GM23338 (cell line): ENCODE data around the gene DDX27. TPM values are rescaled to one million over a fixed set of nuclear protein-coding genes. Genes with fewer than 3 reads are reported as not detected.

Experiments used
- EZH2phosphoT487 ChIP-seq: fragments of 200-600 bp; sonication (generic); IDR thresholded peaks from one replicate; pipeline ENCODE4 v1.8.1; 2018; ENCODE audit warnings: antibody characterized with exemption; ENCODE audit not compliant: unreplicated experiment
- JUNB ChIP-seq: IDR thresholded peaks from one replicate; pipeline ENCODE4 v1.6.1; 2016; ENCODE audit warnings: antibody characterized with exemption; ENCODE audit not compliant: unreplicated experiment
- NANOG ChIP-seq: IDR thresholded peaks from 2 replicates; pipeline ENCODE4 v1.6.1; 2016; ENCODE audit warnings: antibody characterized with exemption, borderline replicate concordance
- ZNF114 ChIP-seq: fragments of 250-450 bp; sonication (Bioruptor Pico); IDR thresholded peaks from 2 replicates; pipeline ENCODE4 v1.5.0; 2020; ENCODE audit warnings: mild to moderate bottlenecking, moderate library complexity
- polyA plus RNA-seq: library from polyadenylated mRNA; unstranded; fragments of >200 nt; fragmentation: Nextera tagmentation; extraction: Ambion mirVana; gene quantifications from 2 replicates; pipeline ENCODE4 v1.2.1, GENCODE V29; 2016
- total RNA-seq: library from RNA; depleted of rRNA; stranded (reverse); fragments of >200 nt; shearing (Covaris generic); gene quantifications from 2 replicates; pipeline ENCODE4 v1.2.3, GENCODE V29; 2014
- TF ChIP-seq, protein P1 (sequence below): fragments of 250-450 bp; sonication (Bioruptor Pico); IDR thresholded peaks from 2 replicates; pipeline ENCODE4 v1.5.0; 2020; ENCODE audit warnings: mild to moderate bottlenecking, moderate library complexity
- TF ChIP-seq, protein P2 (sequence below), 2 experiments: fragments of 200-600 bp in 1 of 2; sonication (generic) in 1 of 2; conservative IDR thresholded peaks; 2 replicates each; pipeline versions ENCODE4 v1.5.1 to v1.6.1; 2016 to 2017; ENCODE audit warnings: antibody characterized with exemption in 2 of 2, low read depth in 2 of 2, mild to moderate bottlenecking in 2 of 2, moderate library complexity in 1 of 2
- TF ChIP-seq, protein P3 (sequence below): IDR thresholded peaks from 2 replicates; pipeline ENCODE4 v1.6.1; 2016; ENCODE audit warnings: antibody characterized with exemption

Gene DDX27
- total and polyA plus RNA-seq, 2 experiments from 2014 or later, result 53.3 to 81.3 TPM

DNA sequence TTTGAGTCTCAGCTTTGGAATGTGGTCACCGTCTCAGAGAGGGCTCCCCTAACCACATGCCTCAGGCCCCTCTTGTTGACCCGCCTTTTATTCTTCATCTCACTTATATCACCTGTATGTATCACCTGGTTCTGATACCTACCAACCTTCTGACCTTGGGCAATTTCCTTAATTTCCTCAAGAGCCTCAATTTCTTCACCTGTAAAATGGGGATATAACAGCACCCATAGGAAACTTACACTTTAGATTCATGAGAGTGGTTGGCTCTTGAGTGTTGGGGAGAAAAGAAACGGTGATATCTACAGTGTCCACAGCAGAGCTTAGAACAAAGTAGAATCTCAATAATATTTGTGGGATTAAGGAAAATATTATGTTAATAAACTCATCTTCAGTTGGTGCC is 4.0 kb upstream of the DDX27 start (continued):
- TF ChIP-seq, protein P1, sequence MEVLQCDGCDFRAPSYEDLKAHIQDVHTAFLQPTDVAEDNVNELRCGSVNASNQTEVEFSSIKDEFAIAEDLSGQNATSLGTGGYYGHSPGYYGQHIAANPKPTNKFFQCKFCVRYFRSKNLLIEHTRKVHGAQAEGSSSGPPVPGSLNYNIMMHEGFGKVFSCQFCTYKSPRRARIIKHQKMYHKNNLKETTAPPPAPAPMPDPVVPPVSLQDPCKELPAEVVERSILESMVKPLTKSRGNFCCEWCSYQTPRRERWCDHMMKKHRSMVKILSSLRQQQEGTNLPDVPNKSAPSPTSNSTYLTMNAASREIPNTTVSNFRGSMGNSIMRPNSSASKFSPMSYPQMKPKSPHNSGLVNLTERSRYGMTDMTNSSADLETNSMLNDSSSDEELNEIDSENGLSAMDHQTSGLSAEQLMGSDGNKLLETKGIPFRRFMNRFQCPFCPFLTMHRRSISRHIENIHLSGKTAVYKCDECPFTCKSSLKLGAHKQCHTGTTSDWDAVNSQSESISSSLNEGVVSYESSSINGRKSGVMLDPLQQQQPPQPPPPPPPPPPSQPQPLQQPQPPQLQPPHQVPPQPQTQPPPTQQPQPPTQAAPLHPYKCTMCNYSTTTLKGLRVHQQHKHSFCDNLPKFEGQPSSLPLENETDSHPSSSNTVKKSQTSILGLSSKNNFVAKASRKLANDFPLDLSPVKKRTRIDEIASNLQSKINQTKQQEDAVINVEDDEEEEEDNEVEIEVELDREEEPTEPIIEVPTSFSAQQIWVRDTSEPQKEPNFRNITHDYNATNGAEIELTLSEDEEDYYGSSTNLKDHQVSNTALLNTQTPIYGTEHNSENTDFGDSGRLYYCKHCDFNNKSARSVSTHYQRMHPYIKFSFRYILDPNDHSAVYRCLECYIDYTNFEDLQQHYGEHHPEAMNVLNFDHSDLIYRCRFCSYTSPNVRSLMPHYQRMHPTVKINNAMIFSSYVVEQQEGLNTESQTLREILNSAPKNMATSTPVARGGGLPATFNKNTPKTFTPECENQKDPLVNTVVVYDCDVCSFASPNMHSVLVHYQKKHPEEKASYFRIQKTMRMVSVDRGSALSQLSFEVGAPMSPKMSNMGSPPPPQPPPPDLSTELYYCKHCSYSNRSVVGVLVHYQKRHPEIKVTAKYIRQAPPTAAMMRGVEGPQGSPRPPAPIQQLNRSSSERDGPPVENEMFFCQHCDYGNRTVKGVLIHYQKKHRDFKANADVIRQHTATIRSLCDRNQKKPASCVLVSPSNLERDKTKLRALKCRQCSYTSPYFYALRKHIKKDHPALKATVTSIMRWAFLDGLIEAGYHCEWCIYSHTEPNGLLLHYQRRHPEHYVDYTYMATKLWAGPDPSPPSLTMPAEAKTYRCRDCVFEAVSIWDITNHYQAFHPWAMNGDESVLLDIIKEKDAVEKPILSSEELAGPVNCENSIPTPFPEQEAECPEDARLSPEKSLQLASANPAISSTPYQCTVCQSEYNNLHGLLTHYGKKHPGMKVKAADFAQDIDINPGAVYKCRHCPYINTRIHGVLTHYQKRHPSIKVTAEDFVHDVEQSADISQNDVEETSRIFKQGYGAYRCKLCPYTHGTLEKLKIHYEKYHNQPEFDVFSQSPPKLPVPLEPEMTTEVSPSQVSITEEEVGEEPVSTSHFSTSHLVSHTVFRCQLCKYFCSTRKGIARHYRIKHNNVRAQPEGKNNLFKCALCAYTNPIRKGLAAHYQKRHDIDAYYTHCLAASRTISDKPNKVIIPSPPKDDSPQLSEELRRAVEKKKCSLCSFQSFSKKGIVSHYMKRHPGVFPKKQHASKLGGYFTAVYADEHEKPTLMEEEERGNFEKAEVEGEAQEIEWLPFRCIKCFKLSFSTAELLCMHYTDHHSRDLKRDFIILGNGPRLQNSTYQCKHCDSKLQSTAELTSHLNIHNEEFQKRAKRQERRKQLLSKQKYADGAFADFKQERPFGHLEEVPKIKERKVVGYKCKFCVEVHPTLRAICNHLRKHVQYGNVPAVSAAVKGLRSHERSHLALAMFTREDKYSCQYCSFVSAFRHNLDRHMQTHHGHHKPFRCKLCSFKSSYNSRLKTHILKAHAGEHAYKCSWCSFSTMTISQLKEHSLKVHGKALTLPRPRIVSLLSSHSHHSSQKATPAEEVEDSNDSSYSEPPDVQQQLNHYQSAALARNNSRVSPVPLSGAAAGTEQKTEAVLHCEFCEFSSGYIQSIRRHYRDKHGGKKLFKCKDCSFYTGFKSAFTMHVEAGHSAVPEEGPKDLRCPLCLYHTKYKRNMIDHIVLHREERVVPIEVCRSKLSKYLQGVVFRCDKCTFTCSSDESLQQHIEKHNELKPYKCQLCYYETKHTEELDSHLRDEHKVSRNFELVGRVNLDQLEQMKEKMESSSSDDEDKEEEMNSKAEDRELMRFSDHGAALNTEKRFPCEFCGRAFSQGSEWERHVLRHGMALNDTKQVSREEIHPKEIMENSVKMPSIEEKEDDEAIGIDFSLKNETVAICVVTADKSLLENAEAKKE, result no peak
- TF ChIP-seq NANOG (no peak), EZH2phosphoT487 (no peak), ZNF114 (CRISPR knock-in tag) (no peak), JUNB (no peak)
- TF ChIP-seq, protein P2, sequence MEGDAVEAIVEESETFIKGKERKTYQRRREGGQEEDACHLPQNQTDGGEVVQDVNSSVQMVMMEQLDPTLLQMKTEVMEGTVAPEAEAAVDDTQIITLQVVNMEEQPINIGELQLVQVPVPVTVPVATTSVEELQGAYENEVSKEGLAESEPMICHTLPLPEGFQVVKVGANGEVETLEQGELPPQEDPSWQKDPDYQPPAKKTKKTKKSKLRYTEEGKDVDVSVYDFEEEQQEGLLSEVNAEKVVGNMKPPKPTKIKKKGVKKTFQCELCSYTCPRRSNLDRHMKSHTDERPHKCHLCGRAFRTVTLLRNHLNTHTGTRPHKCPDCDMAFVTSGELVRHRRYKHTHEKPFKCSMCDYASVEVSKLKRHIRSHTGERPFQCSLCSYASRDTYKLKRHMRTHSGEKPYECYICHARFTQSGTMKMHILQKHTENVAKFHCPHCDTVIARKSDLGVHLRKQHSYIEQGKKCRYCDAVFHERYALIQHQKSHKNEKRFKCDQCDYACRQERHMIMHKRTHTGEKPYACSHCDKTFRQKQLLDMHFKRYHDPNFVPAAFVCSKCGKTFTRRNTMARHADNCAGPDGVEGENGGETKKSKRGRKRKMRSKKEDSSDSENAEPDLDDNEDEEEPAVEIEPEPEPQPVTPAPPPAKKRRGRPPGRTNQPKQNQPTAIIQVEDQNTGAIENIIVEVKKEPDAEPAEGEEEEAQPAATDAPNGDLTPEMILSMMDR (conservative IDR thresholded peaks at IDR 0.05; ENCODE audit: low read depth in 2 of 2), result no peak
- TF ChIP-seq, protein P3, sequence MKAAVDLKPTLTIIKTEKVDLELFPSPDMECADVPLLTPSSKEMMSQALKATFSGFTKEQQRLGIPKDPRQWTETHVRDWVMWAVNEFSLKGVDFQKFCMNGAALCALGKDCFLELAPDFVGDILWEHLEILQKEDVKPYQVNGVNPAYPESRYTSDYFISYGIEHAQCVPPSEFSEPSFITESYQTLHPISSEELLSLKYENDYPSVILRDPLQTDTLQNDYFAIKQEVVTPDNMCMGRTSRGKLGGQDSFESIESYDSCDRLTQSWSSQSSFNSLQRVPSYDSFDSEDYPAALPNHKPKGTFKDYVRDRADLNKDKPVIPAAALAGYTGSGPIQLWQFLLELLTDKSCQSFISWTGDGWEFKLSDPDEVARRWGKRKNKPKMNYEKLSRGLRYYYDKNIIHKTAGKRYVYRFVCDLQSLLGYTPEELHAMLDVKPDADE, result no peak
